A549 treated with AZD9567 at 1 μM for 4 hours (cell line): ENCODE measurements around the gene COPS6. TPM values are rescaled to one million over a fixed set of nuclear protein-coding genes. Genes with fewer than 3 reads are reported as not detected.

Experiments
- total RNA-seq: library from RNA; stranded (reverse); fragments of 200-300 nt; extraction: Qiagen RNA extraction; gene quantifications from 5 replicates; pipeline ENCODE4 v1.2.3, GENCODE V29; 2022; ENCODE audit not compliant: insufficient read depth

Gene COPS6
- total RNA-seq, result 166 to 186 TPM (median 175 TPM) in 5 replicates

GRCh38 chr7:100088621-100089457 is at the start of gene COPS6:
TSS of gene COPS6 (plus strand) at chr7:100088969. CDS start at chr7:100088991, 22 bp downstream.

GRCh38 chr7:100049441-100050291 is 39.1 kb upstream of the COPS6 start, which contains the start of gene ZSCAN21:
TSS of gene ZSCAN21 (plus strand) at chr7:100049774. CDS start at chr7:100057007, 7,233 bp downstream.

GRCh38 chr7:100081535-100082102 is 7.2 kb upstream of the COPS6 start, which contains the start of gene ZNF3:
TSS of gene ZNF3 (minus strand) at chr7:100081723. CDS start at chr7:100077357, 4,366 bp downstream.

GRCh38 chr7:100101016-100101862 is 12.5 kb downstream of the COPS6 start, which contains the start of the genes AP4M1 and MCM7:
TSS of gene AP4M1 (plus strand) at chr7:100101643. CDS start at chr7:100101715, 72 bp downstream.
TSS of gene MCM7 (minus strand) at chr7:100101397. CDS start at chr7:100101294, 103 bp downstream.

GRCh38 chr7:100119072-100119969 is 30.6 kb downstream of the COPS6 start, which contains the start of the genes CNPY4 and TAF6:
TSS of gene CNPY4 (plus strand) at chr7:100119634. CDS start at chr7:100119745, 111 bp downstream.
TSS of gene TAF6 (minus strand) at chr7:100119358. CDS start at chr7:100114209, 5,149 bp downstream.

GRCh38 chr7:100126931-100127865 is 38.4 kb downstream of the COPS6 start, which contains the start of gene MBLAC1:
TSS of gene MBLAC1 (plus strand) at chr7:100126967. CDS start at chr7:100127396, 429 bp downstream.

Other genes starting within 250 kb of the COPS6 start
- not detected in 5 replicates for gene OR2AE1, start 211.9 kb upstream of the COPS6 start, total RNA-seq
- 27.8 to 37.9 TPM (median 28.1 TPM) in 5 replicates for gene TRIM4, start 169.4 kb upstream of the COPS6 start, total RNA-seq
- gene GJC3, start 159.3 kb upstream of the COPS6 start, total RNA-seq, result 0.07 to 0.21 TPM in 2 of 5 replicates, not detected in the others
- 0.13 TPM in 1 of 5 replicates, not detected in the others for gene AZGP1, start 112.9 kb upstream of the COPS6 start, total RNA-seq
- 7.8 to 11.5 TPM (median 10.7 TPM) in 5 replicates for gene ZKSCAN1, start 73.4 kb upstream of the COPS6 start, total RNA-seq
- gene ZSCAN21, start 39.2 kb upstream of the COPS6 start, total RNA-seq, result 10.7 to 14.3 TPM (median 11.3 TPM) in 5 replicates
- gene ZNF3, start 7.2 kb upstream of the COPS6 start, total RNA-seq, result 16.9 to 20.0 TPM (median 19.1 TPM) in 5 replicates
- gene MCM7, start 12.4 kb downstream of the COPS6 start, total RNA-seq, result 219 to 248 TPM (median 243 TPM) in 5 replicates
- 12.9 to 15.7 TPM (median 13.6 TPM) in 5 replicates for gene AP4M1, start 12.7 kb downstream of the COPS6 start, total RNA-seq
- 62.7 to 70.1 TPM (median 67.4 TPM) in 5 replicates for gene TAF6, start 30.4 kb downstream of the COPS6 start, total RNA-seq
- gene CNPY4, start 30.7 kb downstream of the COPS6 start, total RNA-seq, result 4.6 to 11.7 TPM (median 10.5 TPM) in 5 replicates
- gene MBLAC1, start 38.0 kb downstream of the COPS6 start, total RNA-seq, result 2.7 to 3.8 TPM (median 3.4 TPM) in 4 of 5 replicates, not detected in the other
- gene LAMTOR4, start 59.9 kb downstream of the COPS6 start, total RNA-seq, result 165 to 192 TPM (median 185 TPM) in 5 replicates
- gene TRAPPC14, start 69.8 kb downstream of the COPS6 start, total RNA-seq, result 12.4 to 16.8 TPM (median 16.1 TPM) in 5 replicates
- gene GAL3ST4, start 79.6 kb downstream of the COPS6 start, total RNA-seq, result 0.03 to 0.08 TPM (median 0.06 TPM) in 4 of 5 replicates, not detected in the other
- 0.75 to 1.4 TPM (median 1.3 TPM) in 4 of 5 replicates, not detected in the other for gene GPC2, start 88.4 kb downstream of the COPS6 start, total RNA-seq
- 0.18 to 0.28 TPM (median 0.27 TPM) in 4 of 5 replicates, not detected in the other for gene STAG3, start 88.9 kb downstream of the COPS6 start, total RNA-seq
- 0.05 TPM in 1 of 5 replicates, not detected in the others for gene PVRIG, start 131.0 kb downstream of the COPS6 start, total RNA-seq
- 0.03 TPM in 1 of 5 replicates, not detected in the others for gene SPDYE3, start 218.7 kb downstream of the COPS6 start, total RNA-seq